Neutrophil (primary cell): Measurements from ENCODE around the gene GRIA3.

ENCODE experiments used
- H3K27ac ChIP-seq: fragments of 200-600 bp; sonication (generic); 2 replicates; pipeline ENCODE4 v1.5.1; 2016; ENCODE audit warnings: mild to moderate bottlenecking, moderate library complexity
- H3K27me3 ChIP-seq: fragments of 200-600 bp; sonication (generic); 2 replicates; pipeline ENCODE4 v1.6.0; 2016; ENCODE audit warnings: mild to moderate bottlenecking
- H3K36me3 ChIP-seq: fragments of 200-600 bp; sonication (generic); 2 replicates; pipeline ENCODE4 v1.5.1; 2017
- H3K4me1 ChIP-seq, 2 experiments: fragments of 200-600 bp in 1 of 2; sonication (generic) in 1 of 2; 1 replicate in 1 of 2; 2 replicates in 1 of 2; pipeline versions ENCODE4 v1.5.1 to v1.6.1; 2013 to 2016; ENCODE audit warnings: low read depth in 1 of 2, low read length in 1 of 2, mild to moderate bottlenecking in 1 of 2, moderate library complexity in 1 of 2; ENCODE audit not compliant: control insufficient read depth in 1 of 2, insufficient read depth in 1 of 2
- H3K4me3 ChIP-seq, 2 experiments: fragments of 200-600 bp in 1 of 2; sonication (generic) in 1 of 2; 1 replicate in 1 of 2; 2 replicates in 1 of 2; pipeline ENCODE4 v1.5.1; 2013 to 2016; ENCODE audit warnings: low read depth in 1 of 2, low read length in 1 of 2, mild to moderate bottlenecking in 1 of 2, moderate library complexity in 1 of 2
- H3K9me3 ChIP-seq: fragments of 200-600 bp; sonication (generic); 2 replicates; pipeline ENCODE4 v1.5.1; 2016
- CTCF ChIP-seq: fragments of 200-600 bp; sonication (generic); IDR thresholded peaks from 2 replicates; pipeline ENCODE4 v1.5.1; 2016; ENCODE audit warnings: antibody characterized with exemption

GRIA3 gene

GRCh38 chrX:123489011-123489410 lies 304.9 kb downstream of the GRIA3 start:
- H3K4me3 ChIP-seq, result no peak overlapping the region
- H3K27ac ChIP-seq, result no peak overlapping the region
- no peak for TF ChIP-seq CTCF
- no peaks in the 10 kb centered on the region for H3K27me3 ChIP-seq
- no peaks in the 10 kb centered on the region for H3K36me3 ChIP-seq
- no peaks in the 10 kb centered on the region for H3K4me1 ChIP-seq
- H3K9me3 ChIP-seq, result no peaks in the 10 kb centered on the region

GRCh38 chrX:123493857-123494256 lies 309.8 kb downstream of the GRIA3 start:
- no peaks in the 10 kb centered on the region for H3K9me3 ChIP-seq
- no peak for TF ChIP-seq CTCF
- no peak overlapping the region for H3K27ac ChIP-seq
- no peaks in the 10 kb centered on the region for H3K27me3 ChIP-seq
- H3K36me3 ChIP-seq, result no peaks in the 10 kb centered on the region
- H3K4me3 ChIP-seq, result no peak overlapping the region
- no peaks in the 10 kb centered on the region for H3K4me1 ChIP-seq

- Histone ChIP-seq H3K27me3 (no peaks in the 10 kb centered on the region), H3K36me3 (no peaks in the 10 kb centered on the region), H3K9me3 (no peaks in the 10 kb centered on the region), H3K4me1 (no peaks in the 10 kb centered on the region), H3K4me3 (no peak overlapping the region), H3K27ac (no peak overlapping the region)
- no peak for TF ChIP-seq CTCF
Measured at GRCh38 chrX:123499787-123500186, 315.7 kb downstream of the GRIA3 start.

- no peaks in the 10 kb centered on the region for H3K9me3 ChIP-seq
- H3K4me1 ChIP-seq, result no peaks in the 10 kb centered on the region
- no peak for TF ChIP-seq CTCF
- no peak overlapping the region for H3K4me3 ChIP-seq
- H3K27ac ChIP-seq, result no peak overlapping the region
- H3K27me3 ChIP-seq, result no peaks in the 10 kb centered on the region
- H3K36me3 ChIP-seq, result no peaks in the 10 kb centered on the region
Measured at GRCh38 chrX:123504047-123504446, 320.0 kb downstream of the GRIA3 start.

- Histone ChIP-seq H3K9me3 (no peaks in the 10 kb centered on the region), H3K27me3 (no peaks in the 10 kb centered on the region), H3K4me1 (no peaks in the 10 kb centered on the region), H3K27ac (no peak overlapping the region), H3K4me3 (no peak overlapping the region), H3K36me3 (no peaks in the 10 kb centered on the region)
- no peak for TF ChIP-seq CTCF
Measured at GRCh38 chrX:123504630-123505270, 320.7 kb downstream of the GRIA3 start.
